Ovary (tissue), 3 donors: ENCODE results near the gene HMMR.

Source experiments
- EP300 ChIP-seq: sonication (generic); formaldehyde crosslinking; IDR thresholded peaks from one replicate; pipeline ENCODE4 v1.6.1; 2017; ENCODE audit warnings: antibody characterized with exemption
- POLR2A ChIP-seq: fragments of 450-650 bp; IDR thresholded peaks from one replicate; pipeline ENCODE4 v1.6.1; 2017; ENCODE audit warnings: antibody characterized with exemption, mild to moderate bottlenecking, moderate library complexity
- TF ChIP-seq, protein P1 (sequence below), 3 donors: fragments of 450-650 bp in 2 of 3; fragments of 200-600 bp in 1 of 3; IDR thresholded peaks; one replicate each; pipeline versions ENCODE4 v1.5.1 to v1.8.0; 2016 to 2022; ENCODE audit warnings: antibody characterized with exemption in 3 of 3, mild to moderate bottlenecking in 1 of 3
- donor health status: DM: no; HTN: no; CAD: no.

GRCh38 chr5:163445345-163445744, 15.1 kb upstream of the HMMR start:
- TF ChIP-seq EP300: no peak
- TF ChIP-seq, protein P1, sequence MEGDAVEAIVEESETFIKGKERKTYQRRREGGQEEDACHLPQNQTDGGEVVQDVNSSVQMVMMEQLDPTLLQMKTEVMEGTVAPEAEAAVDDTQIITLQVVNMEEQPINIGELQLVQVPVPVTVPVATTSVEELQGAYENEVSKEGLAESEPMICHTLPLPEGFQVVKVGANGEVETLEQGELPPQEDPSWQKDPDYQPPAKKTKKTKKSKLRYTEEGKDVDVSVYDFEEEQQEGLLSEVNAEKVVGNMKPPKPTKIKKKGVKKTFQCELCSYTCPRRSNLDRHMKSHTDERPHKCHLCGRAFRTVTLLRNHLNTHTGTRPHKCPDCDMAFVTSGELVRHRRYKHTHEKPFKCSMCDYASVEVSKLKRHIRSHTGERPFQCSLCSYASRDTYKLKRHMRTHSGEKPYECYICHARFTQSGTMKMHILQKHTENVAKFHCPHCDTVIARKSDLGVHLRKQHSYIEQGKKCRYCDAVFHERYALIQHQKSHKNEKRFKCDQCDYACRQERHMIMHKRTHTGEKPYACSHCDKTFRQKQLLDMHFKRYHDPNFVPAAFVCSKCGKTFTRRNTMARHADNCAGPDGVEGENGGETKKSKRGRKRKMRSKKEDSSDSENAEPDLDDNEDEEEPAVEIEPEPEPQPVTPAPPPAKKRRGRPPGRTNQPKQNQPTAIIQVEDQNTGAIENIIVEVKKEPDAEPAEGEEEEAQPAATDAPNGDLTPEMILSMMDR (IDR thresholded peaks at IDR 0.05): no peak
- TF ChIP-seq POLR2A: no peak
